WTC11 (cell line): ENCODE data around the gene CSNK1G3. TPM values are rescaled to one million over a fixed set of nuclear protein-coding genes. Genes with fewer than 3 reads are reported as not detected.
"Not testable (repeated sequence)": the region's sequence is repeated elsewhere in the genome, so short reads cannot be mapped to it uniquely, and the experiment has no call there.

Experiments
- ATAC-seq: fragments of 200-7000 bp; cut with Tn5 transposase; 2 replicates; pipeline ENCODE4 v1.10.0; 2021; ENCODE audit warnings: mild to moderate bottlenecking, moderate library complexity
- CTCF ChIA-PET: fragments of 300-600 bp; sonication (Branson Sonifier 250); formaldehyde crosslinking; loops from one replicate; lab custom pipeline; 2021; ENCODE audit warnings: antibody characterized with exemption; lab: Charles Lee
- POLR2A ChIA-PET: fragments of 350-600 bp; sonication (Branson Sonifier 250); formaldehyde crosslinking; loops from one replicate; lab custom pipeline; 2021; ENCODE audit warnings: antibody characterized with exemption; lab: Charles Lee
- DNase-seq: peaks from one replicate; pipeline ENCODE4 v3.0.0; 2021; ENCODE audit warnings: low spot score
- H3K27ac Mint-ChIP-seq: 2 replicates; pipeline ENCODE4 v1.8.0; 2021; ENCODE audit warnings: mixed read lengths
- H3K27me3 Mint-ChIP-seq: 2 replicates; pipeline ENCODE4 v1.8.0; 2021; ENCODE audit warnings: low read depth, mild to moderate bottlenecking, moderate library complexity, mixed read lengths
- H3K36me3 Mint-ChIP-seq: 2 replicates; pipeline ENCODE4 v1.8.0; 2021; ENCODE audit warnings: mixed read lengths
- H3K4me1 Mint-ChIP-seq: 2 replicates; pipeline ENCODE4 v1.8.0; 2022; ENCODE audit warnings: mixed read lengths
- H3K4me3 Mint-ChIP-seq: 2 replicates; pipeline ENCODE4 v1.8.0; 2021; ENCODE audit warnings: mild to moderate bottlenecking, moderate library complexity, mixed read lengths
- H3K9me3 Mint-ChIP-seq: 2 replicates; pipeline ENCODE4 v1.8.0; 2021; ENCODE audit warnings: mixed read lengths
- ATF1 ChIP-seq: sonication (generic); formaldehyde crosslinking; IDR thresholded peaks from 2 replicates; pipeline ENCODE4 v1.8.1; 2023; ENCODE audit warnings: mild to moderate bottlenecking, moderate library complexity, missing genetic modification reagents
- CREB1 ChIP-seq: sonication (generic); formaldehyde crosslinking; IDR thresholded peaks from 2 replicates; pipeline ENCODE4 v1.8.0; 2023; ENCODE audit warnings: mild to moderate bottlenecking, missing genetic modification reagents
- EMX1 ChIP-seq: fragments of 250-450 bp; sonication (Bioruptor Pico); IDR thresholded peaks from 2 replicates; pipeline ENCODE4 v1.8.0; 2021; ENCODE audit warnings: mild to moderate bottlenecking
- FOXK1 ChIP-seq: sonication (generic); formaldehyde crosslinking; IDR thresholded peaks from 2 replicates; pipeline ENCODE4 v1.8.0; 2022; ENCODE audit warnings: mild to moderate bottlenecking, moderate library complexity, missing genetic modification reagents
- FOXP4 ChIP-seq: sonication (generic); formaldehyde crosslinking; IDR thresholded peaks from 2 replicates; pipeline ENCODE4 v1.8.0; 2022; ENCODE audit warnings: mild to moderate bottlenecking, missing genetic modification reagents
- HMGA2 ChIP-seq: fragments of 250-450 bp; sonication (Bioruptor Pico); IDR thresholded peaks from 2 replicates; pipeline ENCODE4 v1.4.0; 2021; ENCODE audit warnings: mild to moderate bottlenecking, moderate library complexity
- IRF1 ChIP-seq: sonication (generic); formaldehyde crosslinking; IDR thresholded peaks from 2 replicates; pipeline ENCODE4 v1.8.0; 2023; ENCODE audit warnings: missing genetic modification reagents
- JAZF1 ChIP-seq: fragments of 250-450 bp; sonication (Bioruptor Pico); IDR thresholded peaks from 2 replicates; pipeline ENCODE4 v1.9.0; 2021; ENCODE audit warnings: moderate library complexity, mild to moderate bottlenecking, inconsistent platforms
- KAT7 ChIP-seq: sonication (generic); formaldehyde crosslinking; IDR thresholded peaks from 2 replicates; pipeline ENCODE4 v1.8.1; 2023; ENCODE audit warnings: missing genetic modification reagents, mild to moderate bottlenecking, borderline replicate concordance
- MXD4 ChIP-seq: fragments of 250-450 bp; sonication (Bioruptor Pico); IDR thresholded peaks from 2 replicates; pipeline ENCODE4 v1.8.0; 2021; ENCODE audit warnings: mild to moderate bottlenecking, moderate library complexity, borderline replicate concordance
- MYBL2 ChIP-seq: sonication (generic); formaldehyde crosslinking; IDR thresholded peaks from 2 replicates; pipeline ENCODE4 v1.8.1; 2023; ENCODE audit warnings: mild to moderate bottlenecking, moderate library complexity, missing genetic modification reagents
- NFATC4 ChIP-seq: fragments of 250-450 bp; sonication (Bioruptor Pico); IDR thresholded peaks from 2 replicates; pipeline ENCODE4 v1.9.0; 2021; ENCODE audit warnings: mild to moderate bottlenecking
- NFE2L1 ChIP-seq: sonication (generic); formaldehyde crosslinking; IDR thresholded peaks from 2 replicates; pipeline ENCODE4 v1.8.1; 2023; ENCODE audit warnings: missing genetic modification reagents
- OVOL2 ChIP-seq: fragments of 250-450 bp; sonication (Bioruptor Pico); IDR thresholded peaks from 2 replicates; pipeline ENCODE4 v1.9.0; 2021; ENCODE audit warnings: mild to moderate bottlenecking, borderline replicate concordance
- PRRX2 ChIP-seq: fragments of 250-450 bp; sonication (Bioruptor Pico); IDR thresholded peaks from 2 replicates; pipeline ENCODE4 v1.8.0; 2021; ENCODE audit warnings: mild to moderate bottlenecking
- SMAD4 ChIP-seq: sonication (generic); formaldehyde crosslinking; IDR thresholded peaks from 2 replicates; pipeline ENCODE4 v1.8.0; 2022; ENCODE audit warnings: mild to moderate bottlenecking, missing genetic modification reagents
- SOX15 ChIP-seq: fragments of 250-450 bp; sonication (Bioruptor Pico); IDR thresholded peaks from 2 replicates; pipeline ENCODE4 v1.9.0; 2021; ENCODE audit warnings: mild to moderate bottlenecking
- ZMAT4 ChIP-seq: fragments of 250-450 bp; sonication (Bioruptor Pico); IDR thresholded peaks from 2 replicates; pipeline ENCODE4 v1.9.0; 2021; ENCODE audit warnings: mild to moderate bottlenecking
- ZNF232 ChIP-seq: sonication (generic); formaldehyde crosslinking; IDR thresholded peaks from 2 replicates; pipeline ENCODE4 v1.8.0; 2022; ENCODE audit warnings: mild to moderate bottlenecking, missing genetic modification reagents
- ZNF317 ChIP-seq: sonication (generic); formaldehyde crosslinking; IDR thresholded peaks from 2 replicates; pipeline ENCODE4 v1.8.1; 2023; ENCODE audit warnings: low read depth, mild to moderate bottlenecking, moderate library complexity, missing genetic modification reagents, borderline replicate concordance
- ZNF396 ChIP-seq: fragments of 250-450 bp; sonication (Bioruptor Pico); IDR thresholded peaks from 2 replicates; pipeline ENCODE4 v1.8.0; 2021; ENCODE audit warnings: mild to moderate bottlenecking, moderate library complexity, borderline replicate concordance
- ZNF512 ChIP-seq: sonication (generic); formaldehyde crosslinking; IDR thresholded peaks from 2 replicates; pipeline ENCODE4 v1.8.1; 2022; ENCODE audit warnings: missing genetic modification reagents, borderline replicate concordance
- total RNA-seq: library from RNA; stranded (reverse); gene quantifications from 3 replicates; pipeline ENCODE4 v1.2.3, GENCODE V29; 2021
- TF ChIP-seq, protein P1 (sequence below): sonication (generic); formaldehyde crosslinking; IDR thresholded peaks from 2 replicates; pipeline ENCODE4 v1.8.0; 2022; ENCODE audit warnings: mild to moderate bottlenecking, missing genetic modification reagents
- TF ChIP-seq, protein P2 (sequence below): sonication (generic); formaldehyde crosslinking; conservative IDR thresholded peaks from 2 replicates; pipeline ENCODE4 v1.8.1; 2022; ENCODE audit warnings: mild to moderate bottlenecking, missing genetic modification reagents

The CSNK1G3 gene
- total RNA-seq, 1 experiment from 2014 or later = 51.2 TPM

GRCh38 chr5:123636006-123636405 is 124.0 kb downstream of the CSNK1G3 start:
- Mint-ChIP-seq H3K36me3 (peaks cover 3% of the 10 kb centered on the region; the same call in 1 of the 2 replicates), H3K27me3 (no peaks in the 10 kb centered on the region), H3K27ac (no peak overlapping the region), H3K4me1 (no peaks in the 10 kb centered on the region), H3K9me3 (peaks cover 46% of the 10 kb centered on the region), H3K4me3 (no peak overlapping the region)
- POLR2A ChIA-PET = no interaction called here
- TF ChIP-seq NFATC4 = no peak
- no peak for TF ChIP-seq SOX15 (CRISPR knock-in tag)
- TF ChIP-seq EMX1 (CRISPR knock-in tag) = no peak
- no peak for TF ChIP-seq MYBL2
- no peak for TF ChIP-seq ZNF232
- no peak for TF ChIP-seq ZNF317
- no peak for ATAC-seq
- CTCF ChIA-PET = no interaction called here
- no peak for DNase-seq

- DNase-seq, H3K36me3 Mint-ChIP-seq, H3K27ac Mint-ChIP-seq, H3K4me1 Mint-ChIP-seq, CTCF ChIA-PET, ATAC-seq, H3K27me3 Mint-ChIP-seq, H3K4me3 Mint-ChIP-seq, POLR2A ChIA-PET: not testable (repeated sequence)
- H3K9me3 Mint-ChIP-seq = peaks cover 46% of the 10 kb centered on the region
These were observed 125.1 kb downstream of the CSNK1G3 start for GRCh38 chr5:123637028-123637427.

- H3K4me1 Mint-ChIP-seq = peaks cover 5% of the 10 kb centered on the region
- H3K9me3 Mint-ChIP-seq = peaks cover 38% of the 10 kb centered on the region
- POLR2A ChIA-PET = no interaction called here
- H3K27ac Mint-ChIP-seq = no peak overlapping the region
- H3K27me3 Mint-ChIP-seq = no peaks in the 10 kb centered on the region
- peaks cover 3% of the 10 kb centered on the region; the same call in 1 of the 2 replicates for H3K36me3 Mint-ChIP-seq
- no peak overlapping the region for H3K4me3 Mint-ChIP-seq
- no peak for ATAC-seq
- no peak for DNase-seq
- TF ChIP-seq ZMAT4 (no peak), NFE2L1 (no peak), ATF1 (CRISPR knock-in tag) (no peak), CREB1 (CRISPR knock-in tag) (no peak), ZNF396 (CRISPR knock-in tag) (no peak), PRRX2 (CRISPR knock-in tag) (no peak), OVOL2 (CRISPR knock-in tag) (no peak), HMGA2 (CRISPR knock-in tag) (no peak), SMAD4 (CRISPR knock-in tag) (no peak), FOXP4 (CRISPR knock-in tag) (no peak), KAT7 (no peak), SOX15 (CRISPR knock-in tag) (no peak)
- TF ChIP-seq, protein P1, sequence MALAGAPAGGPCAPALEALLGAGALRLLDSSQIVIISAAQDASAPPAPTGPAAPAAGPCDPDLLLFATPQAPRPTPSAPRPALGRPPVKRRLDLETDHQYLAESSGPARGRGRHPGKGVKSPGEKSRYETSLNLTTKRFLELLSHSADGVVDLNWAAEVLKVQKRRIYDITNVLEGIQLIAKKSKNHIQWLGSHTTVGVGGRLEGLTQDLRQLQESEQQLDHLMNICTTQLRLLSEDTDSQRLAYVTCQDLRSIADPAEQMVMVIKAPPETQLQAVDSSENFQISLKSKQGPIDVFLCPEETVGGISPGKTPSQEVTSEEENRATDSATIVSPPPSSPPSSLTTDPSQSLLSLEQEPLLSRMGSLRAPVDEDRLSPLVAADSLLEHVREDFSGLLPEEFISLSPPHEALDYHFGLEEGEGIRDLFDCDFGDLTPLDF = no peak
- TF ChIP-seq, all 79 proteins: peak for 0
- CTCF ChIA-PET = no interaction called here
These were observed 127.3 kb downstream of the CSNK1G3 start for GRCh38 chr5:123639244-123639643.

DNA sequence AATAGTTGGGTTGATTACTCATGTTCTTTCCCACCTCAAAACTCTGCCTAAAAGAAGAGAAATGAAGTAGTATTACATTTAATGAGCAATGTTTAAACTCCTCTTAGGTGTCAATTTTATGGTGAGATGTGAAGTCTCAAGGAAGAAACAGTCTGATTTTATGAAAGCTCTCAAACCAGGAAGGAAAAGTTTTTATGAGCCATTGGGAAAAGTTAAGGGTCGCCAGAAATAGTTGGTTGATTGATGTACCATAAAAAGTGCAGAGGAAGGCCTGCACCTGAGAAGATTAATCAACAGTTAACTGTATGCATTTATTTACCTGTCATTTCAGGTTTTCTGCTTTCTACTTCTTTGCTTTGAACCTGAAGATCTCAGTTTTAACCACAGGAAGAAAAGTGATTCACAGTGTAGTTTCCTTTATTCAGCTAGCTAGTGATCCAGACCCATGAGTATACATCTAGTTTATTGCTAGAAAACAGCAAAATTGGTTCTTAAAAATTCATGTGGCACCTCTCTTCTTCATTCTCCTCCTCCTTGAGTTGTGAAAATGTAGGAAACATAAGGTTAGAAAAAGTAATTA is 133.1 kb downstream of the CSNK1G3 start:
- Mint-ChIP-seq H3K4me3 (no peak overlapping the region), H3K4me1 (peaks cover 5% of the 10 kb centered on the region), H3K36me3 (no peaks in the 10 kb centered on the region), H3K9me3 (peaks cover 4% of the 10 kb centered on the region; the same call in 1 of the 2 replicates), H3K27me3 (no peaks in the 10 kb centered on the region), H3K27ac (no peak overlapping the region)
- CTCF ChIA-PET = no interaction called here
- no peak for ATAC-seq
- no peak for DNase-seq
- POLR2A ChIA-PET = no interaction called here
- TF ChIP-seq ZNF512 (CRISPR knock-in tag) (no peak), JAZF1 (no peak), ZNF317 (no peak), FOXK1 (CRISPR knock-in tag) (no peak), MXD4 (CRISPR knock-in tag) (no peak), IRF1 (CRISPR knock-in tag) (no peak)
- TF ChIP-seq, protein P2, sequence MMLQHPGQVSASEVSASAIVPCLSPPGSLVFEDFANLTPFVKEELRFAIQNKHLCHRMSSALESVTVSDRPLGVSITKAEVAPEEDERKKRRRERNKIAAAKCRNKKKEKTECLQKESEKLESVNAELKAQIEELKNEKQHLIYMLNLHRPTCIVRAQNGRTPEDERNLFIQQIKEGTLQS = no peak
